Measurements from ENCODE around the gene ENG. TPM values are rescaled to one million over a fixed set of nuclear protein-coding genes. Genes with fewer than 3 reads are reported as not detected.

The ENG gene
- total RNA-seq, 4 donors from 2014 or later: 37.9 to 153 (median 50.8) TPM

DNA sequence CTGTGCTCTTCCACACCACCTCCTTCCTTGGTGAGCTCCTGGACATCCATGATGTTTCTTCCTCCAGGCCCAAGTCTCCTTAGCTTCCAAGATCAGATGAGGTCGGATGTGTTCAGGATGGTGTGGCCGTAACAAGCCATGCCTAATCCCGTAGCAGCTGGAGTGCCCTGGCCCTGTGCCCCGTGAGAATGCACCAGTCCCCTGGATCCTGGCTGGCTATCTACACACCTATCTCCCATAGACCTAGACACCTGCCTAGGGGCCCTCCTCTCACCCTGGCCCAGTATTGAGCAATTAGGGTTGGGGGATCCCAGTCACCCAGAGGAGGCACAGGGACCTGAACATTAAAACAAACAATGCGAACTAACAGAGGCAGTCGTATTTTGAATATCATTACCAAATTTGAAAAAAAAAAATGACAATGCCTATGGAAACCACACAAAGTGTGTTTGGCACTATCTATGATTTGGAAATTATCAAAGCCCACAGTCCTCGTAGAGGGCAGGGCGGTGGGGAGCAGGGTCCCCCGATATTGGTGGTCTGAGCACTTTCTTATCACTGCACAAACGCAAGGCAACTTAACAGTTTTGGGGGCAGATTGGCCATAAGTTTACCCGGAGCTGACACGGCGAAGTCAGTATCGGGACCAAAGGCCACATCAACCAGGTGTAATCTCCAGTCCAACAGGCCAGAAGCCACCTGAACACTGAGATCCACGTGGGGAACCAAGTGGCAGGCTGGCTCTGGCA is 13.2 kb downstream of the ENG start:
- TF ChIP-seq CTCF (IDR thresholded peaks at IDR 0.05; ENCODE audit: low read depth): no peak

- no peak for TF ChIP-seq CTCF (IDR thresholded peaks at IDR 0.05; ENCODE audit: low read depth)
Observed at GRCh38 chr9:127838375-127839078, 15.9 kb downstream of the ENG start.

DNA sequence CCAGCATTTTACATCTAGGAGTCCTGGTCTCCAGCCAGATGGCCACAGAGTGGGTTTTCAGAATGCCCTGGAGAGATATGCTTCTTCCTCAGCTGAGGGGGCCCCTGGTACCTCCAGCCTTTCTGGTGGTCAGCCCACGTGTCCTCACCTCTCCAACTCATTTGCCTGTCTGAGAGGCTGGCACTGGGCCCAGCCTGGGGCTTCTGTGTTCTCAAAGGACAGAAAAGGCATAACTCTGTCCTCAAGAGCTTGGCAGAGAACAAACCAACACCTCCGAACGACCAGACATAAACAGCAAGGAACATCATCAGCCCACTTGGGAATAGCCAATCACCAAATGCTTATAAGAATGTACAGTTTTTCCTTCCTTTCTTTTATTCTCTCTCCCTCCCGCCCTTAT is 17.1 kb downstream of the ENG start:
- TF ChIP-seq CTCF (IDR thresholded peaks at IDR 0.05; ENCODE audit: low read depth): no peak

- TF ChIP-seq CTCF (IDR thresholded peaks at IDR 0.05; ENCODE audit: low read depth): no peak
Observed at GRCh38 chr9:127835991-127836516, 18.4 kb downstream of the ENG start.

- TF ChIP-seq CTCF (IDR thresholded peaks at IDR 0.05; ENCODE audit: low read depth): no peak
Observed at GRCh38 chr9:127833555-127833954, 20.9 kb downstream of the ENG start.

- TF ChIP-seq CTCF (IDR thresholded peaks at IDR 0.05; ENCODE audit: low read depth): no peak
Observed at GRCh38 chr9:127832248-127832647, 22.2 kb downstream of the ENG start.

- TF ChIP-seq CTCF (IDR thresholded peaks at IDR 0.05; ENCODE audit: low read depth): no peak
Observed at GRCh38 chr9:127829205-127829906, 25.1 kb downstream of the ENG start.

All from subcutaneous adipose tissue (tissue), 4 donors.